T-helper 1 cell treated with Interleukin-12 subunit alpha and Interleukin-12 subunit beta and Interleukin-4 antibody, amounts not matched to agents 30 μg/mL and 1 μg/mL, for 36 hours (primary cell): Measurements from ENCODE around the gene MIER3.

Experiments
- H3K27ac Mint-ChIP-seq: one replicate; pipeline ENCODE4 v1.8.0; 2021; ENCODE audit warnings: mild to moderate bottlenecking, mixed read lengths
- H3K27me3 Mint-ChIP-seq: one replicate; pipeline ENCODE4 v1.8.0; 2021; ENCODE audit warnings: low read depth, mixed read lengths
- H3K36me3 Mint-ChIP-seq: one replicate; pipeline ENCODE4 v1.8.0; 2021; ENCODE audit warnings: low read depth, mixed read lengths
- H3K4me1 Mint-ChIP-seq: one replicate; pipeline ENCODE4 v1.8.0; 2021; ENCODE audit warnings: low read depth, mixed read lengths
- H3K4me3 Mint-ChIP-seq: one replicate; pipeline ENCODE4 v1.8.0; 2021; ENCODE audit warnings: mild to moderate bottlenecking, moderate library complexity, mixed read lengths
- H3K9me3 Mint-ChIP-seq: one replicate; pipeline ENCODE4 v1.8.0; 2021; ENCODE audit warnings: mixed read lengths

MIER3 gene

DNA sequence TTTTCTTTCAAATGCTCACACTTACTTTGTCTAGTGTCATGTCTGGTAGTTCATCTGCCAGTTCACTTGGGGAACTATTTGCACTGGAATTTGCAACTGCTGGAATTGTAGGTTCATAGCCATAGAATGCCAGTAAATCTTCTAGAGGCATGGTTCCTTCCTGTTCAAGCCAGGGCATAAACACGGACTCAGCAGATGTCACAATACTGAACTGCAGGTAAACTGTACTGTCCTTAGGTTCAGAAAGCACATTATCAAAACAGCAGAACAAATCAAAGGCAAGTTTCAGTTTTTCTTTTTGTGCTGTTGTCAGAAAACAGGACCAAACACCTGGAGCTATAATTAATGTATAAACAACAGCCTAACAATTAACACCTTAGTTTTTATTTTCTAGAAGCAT is 13.1 kb downstream of the MIER3 start:
- Mint-ChIP-seq H3K4me1 (no peaks in the 10 kb centered on the region), H3K36me3 (peaks cover 48% of the 10 kb centered on the region)

DNA sequence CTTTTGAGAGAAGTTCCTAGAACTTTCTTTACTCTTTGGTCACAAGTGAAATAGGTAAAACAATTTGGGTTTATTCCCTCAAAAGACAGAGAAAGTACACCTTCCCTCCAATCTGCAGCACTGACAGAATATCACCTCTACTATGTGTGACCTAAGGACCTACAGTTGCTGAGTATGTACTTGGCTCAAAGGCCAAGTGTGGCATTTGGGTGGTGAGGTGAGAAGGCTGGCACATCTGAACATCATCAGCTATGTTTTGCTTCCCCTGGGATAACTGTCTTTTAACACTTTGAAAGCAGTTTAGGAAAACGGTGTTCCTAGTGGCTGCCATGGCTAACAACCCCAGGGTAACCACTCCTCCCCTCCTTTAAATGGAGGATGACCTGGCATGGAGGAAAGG is 17.6 kb downstream of the MIER3 start:
- no peaks in the 10 kb centered on the region for H3K4me1 Mint-ChIP-seq
- no peak overlapping the region for H3K4me3 Mint-ChIP-seq
- no peaks in the 10 kb centered on the region for H3K9me3 Mint-ChIP-seq
- H3K27me3 Mint-ChIP-seq, result no peaks in the 10 kb centered on the region
- peaks cover 40% of the 10 kb centered on the region for H3K36me3 Mint-ChIP-seq
- no peak overlapping the region for H3K27ac Mint-ChIP-seq

More for the DNA sequence above, 13.1 kb downstream of the MIER3 start:
- no peak overlapping the region for H3K27ac Mint-ChIP-seq
- H3K27me3 Mint-ChIP-seq, result no peaks in the 10 kb centered on the region
- no peaks in the 10 kb centered on the region for H3K9me3 Mint-ChIP-seq
- H3K4me3 Mint-ChIP-seq, result no peak overlapping the region

DNA sequence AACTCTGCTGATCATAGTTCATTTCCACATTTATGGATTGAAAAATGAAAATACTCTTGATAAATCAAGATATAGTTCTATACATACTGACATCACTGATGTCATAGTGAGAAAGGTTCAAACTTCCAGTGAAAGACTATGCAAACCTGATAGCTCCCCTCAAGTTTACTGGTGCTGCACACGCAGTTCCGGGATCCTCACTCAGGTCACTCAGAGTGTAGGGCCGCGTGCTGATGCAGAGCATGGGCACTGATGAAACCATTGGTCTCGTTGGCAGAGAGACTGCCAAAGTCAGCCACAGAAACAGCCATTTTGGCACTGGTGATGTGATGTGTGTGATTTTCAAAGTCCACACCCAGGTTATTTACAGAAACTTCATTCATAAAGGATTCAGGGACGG is 29.0 kb downstream of the MIER3 start:
- H3K9me3 Mint-ChIP-seq, result no peaks in the 10 kb centered on the region
- no peaks in the 10 kb centered on the region for H3K27me3 Mint-ChIP-seq
- H3K36me3 Mint-ChIP-seq, result peaks cover 45% of the 10 kb centered on the region
- no peak overlapping the region for H3K4me3 Mint-ChIP-seq
- H3K4me1 Mint-ChIP-seq, result peaks cover 10% of the 10 kb centered on the region
- H3K27ac Mint-ChIP-seq, result no peak overlapping the region

DNA sequence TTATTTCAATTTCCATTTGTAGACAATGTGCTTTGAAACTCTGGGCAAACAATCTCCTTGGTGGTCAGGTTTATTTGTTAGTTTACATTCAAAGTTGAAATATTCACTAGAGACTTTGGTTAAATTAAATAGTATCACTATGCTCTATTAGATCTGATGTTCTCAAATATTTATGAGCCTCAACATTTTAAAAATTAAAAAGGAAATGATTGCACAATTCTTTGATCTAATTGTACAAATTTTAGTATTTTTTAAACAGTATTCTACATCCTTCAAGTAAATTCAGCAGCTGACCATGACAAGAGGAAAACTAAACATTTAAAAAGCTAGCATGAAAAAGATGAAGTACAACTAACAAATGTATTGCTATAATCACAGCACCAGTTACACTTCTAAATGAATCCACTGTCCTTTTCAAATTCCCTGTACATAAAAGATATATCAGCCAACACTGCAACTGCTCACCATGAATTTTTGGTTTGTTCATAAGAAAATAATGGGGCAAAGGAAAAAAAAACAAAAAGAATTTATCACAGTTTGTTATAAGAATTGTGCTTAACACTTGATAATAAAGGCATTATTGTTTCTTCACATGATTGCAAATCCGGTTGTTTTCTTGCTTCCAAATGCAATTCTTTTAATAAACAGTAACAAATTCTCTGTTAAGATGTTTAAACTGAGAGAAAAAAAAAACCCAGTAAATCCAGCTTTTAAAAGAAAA is 31.8 kb downstream of the MIER3 start:
- H3K27me3 Mint-ChIP-seq, result no peaks in the 10 kb centered on the region
- no peaks in the 10 kb centered on the region for H3K9me3 Mint-ChIP-seq
- H3K36me3 Mint-ChIP-seq, result peaks cover 32% of the 10 kb centered on the region
- H3K4me1 Mint-ChIP-seq, result peaks cover 10% of the 10 kb centered on the region
- no peak overlapping the region for H3K27ac Mint-ChIP-seq
- H3K4me3 Mint-ChIP-seq, result no peak overlapping the region

DNA sequence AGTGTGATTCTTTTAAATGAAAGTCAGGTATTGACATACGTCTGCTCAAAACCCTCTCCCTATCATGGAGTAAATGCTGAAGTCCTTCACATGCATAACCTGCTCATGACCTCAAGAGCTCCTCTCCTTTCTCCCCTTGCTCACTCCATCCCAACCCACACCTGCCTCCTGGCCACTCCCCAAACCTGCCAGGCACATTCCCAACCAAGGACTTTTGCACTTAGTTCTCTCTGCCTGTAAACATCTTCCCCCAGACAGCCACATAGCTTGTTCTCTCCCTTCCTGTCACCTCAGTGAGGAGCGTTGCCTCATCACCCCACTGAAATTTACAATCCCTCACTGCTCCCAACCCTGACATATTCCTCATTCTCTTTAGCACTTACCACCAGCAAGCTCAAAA is 33.9 kb downstream of the MIER3 start:
- peaks cover 19% of the 10 kb centered on the region for H3K36me3 Mint-ChIP-seq
- no peak overlapping the region for H3K27ac Mint-ChIP-seq
- no peaks in the 10 kb centered on the region for H3K9me3 Mint-ChIP-seq
- peaks cover 8% of the 10 kb centered on the region for H3K4me1 Mint-ChIP-seq
- H3K4me3 Mint-ChIP-seq, result no peak overlapping the region
- H3K27me3 Mint-ChIP-seq, result no peaks in the 10 kb centered on the region

DNA sequence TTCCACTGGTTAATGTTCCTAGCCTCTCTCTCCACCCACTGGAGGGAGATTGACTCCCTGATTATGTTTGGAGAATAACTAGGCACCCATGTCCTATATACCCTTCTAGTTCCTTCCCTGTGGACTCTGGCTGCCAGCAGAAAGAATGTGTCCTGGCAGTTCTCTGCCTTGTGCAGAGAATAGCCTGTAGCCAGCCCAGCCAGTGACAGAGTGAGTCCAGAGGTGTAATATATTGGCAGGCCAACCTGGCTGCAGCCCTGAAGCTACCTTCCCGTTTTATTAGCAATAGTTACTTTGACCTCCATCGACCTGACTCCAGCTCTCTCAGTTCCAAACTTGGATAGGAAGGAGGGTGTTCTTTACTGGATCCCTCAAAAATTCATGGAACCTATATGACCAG is 34.4 kb downstream of the MIER3 start:
- Mint-ChIP-seq H3K4me3 (no peak overlapping the region), H3K9me3 (no peaks in the 10 kb centered on the region), H3K27me3 (no peaks in the 10 kb centered on the region), H3K27ac (no peak overlapping the region), H3K4me1 (peaks cover 8% of the 10 kb centered on the region), H3K36me3 (peaks cover 19% of the 10 kb centered on the region)

DNA sequence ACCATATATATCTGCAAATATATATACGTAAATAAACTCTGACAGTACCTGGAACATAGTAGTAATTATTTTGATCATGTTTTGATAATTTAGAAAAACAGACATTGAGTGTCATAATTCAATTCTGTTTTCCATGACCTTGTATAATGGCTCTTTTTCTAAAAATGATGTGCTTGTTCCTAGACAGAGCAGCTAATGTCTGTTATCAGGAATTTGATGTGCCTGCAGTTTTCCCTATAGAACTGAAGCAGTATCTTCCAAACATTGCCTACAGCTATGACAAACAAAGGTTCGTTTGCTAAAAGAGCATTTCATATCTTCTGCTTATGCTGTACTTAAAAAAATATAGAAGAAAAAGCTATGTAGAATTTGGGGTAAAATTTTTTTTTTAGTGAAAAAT is 37.2 kb downstream of the MIER3 start:
- Mint-ChIP-seq H3K27me3 (no peaks in the 10 kb centered on the region), H3K4me1 (peaks cover 16% of the 10 kb centered on the region), H3K4me3 (no peak overlapping the region), H3K27ac (no peak overlapping the region), H3K36me3 (peaks cover 8% of the 10 kb centered on the region), H3K9me3 (no peaks in the 10 kb centered on the region)

DNA sequence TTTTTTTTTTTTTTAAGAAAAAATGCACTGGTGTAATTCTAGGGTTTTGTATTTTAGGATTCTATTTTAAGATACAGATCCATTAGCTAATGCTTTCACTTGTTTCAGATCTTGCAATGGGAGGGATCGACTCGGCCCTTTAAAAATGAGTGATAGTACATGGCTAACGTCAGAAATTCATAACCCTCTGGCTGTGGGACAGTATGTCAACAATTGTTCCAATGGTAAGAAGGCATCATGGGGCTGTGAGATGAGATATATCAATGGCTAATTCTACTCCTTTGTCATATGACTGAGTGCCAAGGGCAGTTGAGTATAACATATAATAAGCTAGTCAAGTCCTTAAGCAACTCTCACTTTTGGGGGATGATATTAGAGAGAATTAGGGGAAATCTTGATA is 38.2 kb downstream of the MIER3 start:
- no peak overlapping the region for H3K27ac Mint-ChIP-seq
- H3K36me3 Mint-ChIP-seq, result peaks cover 8% of the 10 kb centered on the region
- H3K9me3 Mint-ChIP-seq, result no peaks in the 10 kb centered on the region
- H3K4me1 Mint-ChIP-seq, result peaks cover 21% of the 10 kb centered on the region
- peaks cover 4% of the 10 kb centered on the region for H3K27me3 Mint-ChIP-seq
- H3K4me3 Mint-ChIP-seq, result no peak overlapping the region

DNA sequence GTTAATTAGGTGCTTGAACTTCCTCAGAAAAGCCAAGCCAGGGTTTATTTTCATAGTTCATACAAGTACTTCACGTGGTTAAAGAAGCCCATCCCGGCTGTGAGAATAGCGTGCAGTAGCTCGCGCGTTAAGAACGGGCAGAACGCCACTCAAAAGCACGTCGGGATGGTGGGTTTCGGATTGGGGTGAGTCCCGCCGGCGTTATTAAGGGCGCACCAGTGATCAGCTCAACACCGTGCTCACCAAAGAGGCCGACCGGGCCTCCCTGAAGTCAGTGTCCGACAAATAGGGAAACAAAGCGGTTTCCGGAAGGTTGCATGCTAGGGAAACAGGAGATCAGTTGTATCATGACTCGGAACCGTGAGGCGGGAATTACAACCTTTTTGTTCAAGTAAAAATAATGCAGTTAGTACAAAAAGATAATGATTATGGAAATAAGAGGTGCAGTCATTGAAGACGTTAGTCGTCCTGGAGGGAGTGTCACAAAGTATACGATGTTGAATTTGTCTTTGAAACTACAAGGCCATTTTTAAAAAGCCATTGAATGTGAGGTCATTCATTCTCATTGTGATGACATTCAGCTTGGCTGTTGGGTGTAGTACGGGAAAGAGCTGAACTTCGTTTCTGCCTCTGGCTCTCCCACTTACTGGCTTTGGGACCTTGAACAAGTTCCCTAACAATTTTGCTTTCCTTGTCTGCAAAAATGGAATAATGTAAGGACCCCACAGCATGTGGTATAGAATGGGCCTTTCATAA is 41.5 kb downstream of the MIER3 start:
- H3K36me3 Mint-ChIP-seq, result peaks cover 5% of the 10 kb centered on the region
- H3K27me3 Mint-ChIP-seq, result peaks cover 21% of the 10 kb centered on the region
- H3K4me3 Mint-ChIP-seq, result peak overlapping the region; percentile 87
- peaks cover 20% of the 10 kb centered on the region for H3K4me1 Mint-ChIP-seq
- peaks cover 4% of the 10 kb centered on the region for H3K9me3 Mint-ChIP-seq
- peak overlapping the region; percentile 73 for H3K27ac Mint-ChIP-seq

DNA sequence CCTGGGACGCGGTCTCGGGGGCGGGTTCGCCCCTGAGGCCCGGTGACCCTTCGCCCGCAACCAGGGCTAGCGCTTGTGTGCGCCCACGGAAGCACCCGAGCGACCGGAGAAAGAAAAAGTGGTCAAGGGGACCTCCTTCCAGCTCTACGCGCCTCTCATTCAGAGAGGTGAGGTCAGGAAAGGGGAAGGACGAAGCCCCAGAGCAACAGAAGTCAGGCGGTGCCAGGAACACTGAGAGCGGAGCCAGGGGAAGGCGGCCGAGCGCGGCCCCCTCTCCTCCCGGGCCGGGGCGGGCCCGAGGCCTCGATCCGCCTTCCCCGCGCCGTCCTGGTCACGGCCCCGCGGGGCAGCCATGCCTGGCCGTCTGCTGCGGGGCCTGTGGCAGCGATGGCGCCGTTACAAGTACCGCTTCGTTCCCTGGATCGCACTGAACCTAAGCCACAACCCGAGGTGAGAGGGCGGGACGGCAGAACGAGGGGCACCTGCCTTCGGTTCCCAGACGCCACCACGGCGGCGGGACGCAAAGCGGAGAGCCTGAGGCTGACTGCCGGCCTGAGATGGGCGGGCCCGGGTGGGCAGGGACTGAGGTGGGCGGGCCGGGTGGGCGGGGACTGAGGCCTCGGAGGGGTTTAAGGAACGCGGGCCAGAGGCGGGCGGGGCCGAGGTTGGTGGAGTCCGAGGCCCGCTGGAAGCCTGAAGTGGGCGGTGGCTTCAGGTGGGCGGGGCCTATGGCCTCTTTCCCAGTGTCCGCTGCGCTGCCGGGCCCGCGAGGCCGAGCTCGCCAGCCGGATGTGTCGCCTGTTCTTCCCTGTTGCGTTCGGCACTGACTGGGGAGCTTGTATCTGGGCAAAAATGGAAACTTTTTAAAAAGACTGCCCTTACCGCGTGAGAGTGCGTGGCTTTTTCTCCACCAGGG is 42.4 kb downstream of the MIER3 start, which contains the start of gene SETD9:
TSS of gene SETD9 (plus strand) at position 303 of the 916 bp plus-strand sequence. CDS start at position 353, 50 bp downstream.
- Mint-ChIP-seq H3K36me3 (peaks cover 5% of the 10 kb centered on the region), H3K27me3 (peaks cover 22% of the 10 kb centered on the region), H3K4me1 (peaks cover 20% of the 10 kb centered on the region), H3K4me3 (peak within 1 kb of the TSS; percentile 87), H3K9me3 (peaks cover 4% of the 10 kb centered on the region), H3K27ac (peak within 1 kb of the TSS; percentile 73)

DNA sequence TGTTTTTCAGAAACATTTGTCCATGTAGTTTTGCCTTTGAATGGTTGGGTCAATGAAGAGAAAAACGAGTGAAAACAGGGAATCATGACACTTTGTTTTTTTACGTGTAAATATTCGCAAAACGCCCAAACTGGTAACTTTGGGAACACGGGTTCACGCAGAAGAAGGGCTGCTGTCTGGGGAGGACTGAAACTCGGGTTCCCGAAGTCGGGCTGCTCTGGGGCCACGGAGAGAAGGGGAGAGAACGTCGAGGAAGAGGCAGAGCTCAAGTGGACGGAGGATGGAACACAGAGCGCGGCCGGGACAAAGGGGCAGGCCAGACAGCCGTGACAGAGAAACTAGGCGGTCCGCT is 43.0 kb downstream of the MIER3 start:
- Mint-ChIP-seq H3K4me1 (peaks cover 20% of the 10 kb centered on the region), H3K27me3 (peaks cover 25% of the 10 kb centered on the region), H3K9me3 (peaks cover 4% of the 10 kb centered on the region), H3K27ac (peak overlapping the region; percentile 70), H3K36me3 (peaks cover 5% of the 10 kb centered on the region), H3K4me3 (peak overlapping the region; percentile 87)

DNA sequence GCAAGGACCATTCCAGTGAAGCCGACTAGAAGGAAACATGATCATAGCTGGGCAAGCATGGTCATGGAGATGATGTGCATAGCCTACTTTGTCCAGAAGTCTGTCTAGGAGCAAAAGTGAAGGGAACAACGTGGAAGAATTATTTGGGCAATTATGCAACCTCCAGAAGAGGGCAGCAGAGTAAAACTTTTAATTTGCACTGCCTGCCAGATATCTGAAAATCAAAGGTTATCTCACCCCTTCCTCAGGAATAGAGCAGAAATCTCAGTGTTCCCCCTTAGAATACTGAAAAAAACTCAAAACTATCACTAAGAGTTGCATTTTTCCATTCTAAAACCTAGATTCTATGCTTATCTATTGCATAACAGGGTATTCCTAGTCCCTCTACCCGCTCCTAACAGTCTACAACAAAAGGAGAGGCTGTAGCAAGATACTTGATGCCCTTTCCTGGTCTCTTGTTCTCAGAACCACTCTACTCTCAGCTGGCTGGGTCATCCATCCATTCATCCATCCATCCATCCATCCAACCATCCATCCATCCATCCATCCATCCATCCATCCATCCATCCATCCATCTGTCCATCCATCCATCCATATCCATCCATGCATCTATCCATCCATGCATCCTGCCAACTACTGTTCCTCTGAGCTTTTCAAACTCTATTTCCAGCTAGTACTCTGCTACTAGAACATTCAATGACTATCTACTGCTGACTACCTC is 50.9 kb downstream of the MIER3 start:
- Mint-ChIP-seq H3K9me3 (no peaks in the 10 kb centered on the region), H3K4me1 (no peaks in the 10 kb centered on the region), H3K36me3 (peaks cover 8% of the 10 kb centered on the region), H3K27me3 (peaks cover 18% of the 10 kb centered on the region), H3K27ac (no peak overlapping the region), H3K4me3 (no peak overlapping the region)

DNA sequence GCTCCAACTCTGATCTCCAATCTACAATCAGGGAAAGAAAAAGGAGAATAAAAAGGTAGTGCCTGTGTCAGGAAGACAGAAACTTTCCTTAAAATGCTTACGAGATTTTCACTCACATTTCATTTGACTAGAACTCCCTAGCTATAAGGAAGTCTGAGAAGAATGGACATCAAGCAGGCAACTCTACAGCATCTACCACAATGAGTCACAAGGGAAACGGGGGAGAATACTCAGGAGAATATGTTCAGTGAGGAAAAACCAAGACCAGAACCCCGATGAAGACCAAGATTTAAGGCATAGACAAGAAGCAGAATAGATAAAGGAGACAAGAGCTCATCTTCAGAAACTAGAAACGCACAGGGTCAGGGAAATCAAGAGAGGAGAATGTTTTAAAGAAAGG is 51.5 kb downstream of the MIER3 start:
- H3K27ac Mint-ChIP-seq, result no peak overlapping the region
- H3K36me3 Mint-ChIP-seq, result peaks cover 10% of the 10 kb centered on the region
- H3K27me3 Mint-ChIP-seq, result peaks cover 14% of the 10 kb centered on the region
- H3K9me3 Mint-ChIP-seq, result no peaks in the 10 kb centered on the region
- no peaks in the 10 kb centered on the region for H3K4me1 Mint-ChIP-seq
- H3K4me3 Mint-ChIP-seq, result no peak overlapping the region

DNA sequence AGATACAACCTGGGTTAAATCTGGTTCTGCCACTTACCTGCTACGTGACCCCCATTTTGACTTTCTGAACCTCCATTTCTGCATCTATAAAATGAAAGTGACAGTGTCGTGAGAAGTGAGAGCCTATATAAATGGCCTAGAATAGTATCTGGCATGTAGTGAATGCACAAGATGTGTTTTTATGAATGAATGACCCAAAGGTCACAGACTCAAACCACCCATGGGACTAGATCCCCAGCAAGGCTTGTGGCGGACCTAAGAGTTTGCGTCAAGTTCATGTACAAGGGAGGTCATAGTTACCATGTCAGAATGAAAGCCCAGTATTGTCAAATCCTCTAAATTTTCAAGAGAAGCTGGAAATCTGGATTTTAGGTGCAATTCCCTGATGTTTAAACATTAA is 53.7 kb downstream of the MIER3 start:
- Mint-ChIP-seq H3K27ac (no peak overlapping the region), H3K4me1 (peaks cover 2% of the 10 kb centered on the region), H3K4me3 (no peak overlapping the region), H3K9me3 (no peaks in the 10 kb centered on the region), H3K36me3 (peaks cover 20% of the 10 kb centered on the region), H3K27me3 (peaks cover 3% of the 10 kb centered on the region)
